NCI-H1694 treated with DMSO at 0.1 percent for 48 hours (cell line): ENCODE measurements around the gene ZNF891.

ENCODE experiments used
- DNase-seq: peaks from one replicate; lab custom pipeline; 2025; lab: John Stamatoyannopoulos, UW

Gene ZNF891

GRCh38 chr12:133061954-133062353 is 68.1 kb downstream of the ZNF891 start:
- no peak for DNase-seq

GRCh38 chr12:133058203-133059113 is 71.6 kb downstream of the ZNF891 start:
- no peak for DNase-seq

- no peak for DNase-seq
Observed at GRCh38 chr12:133057446-133057845, 72.6 kb downstream of the ZNF891 start.
